Measurements from ENCODE around the gene LAMA2. TPM values are rescaled to one million over a fixed set of nuclear protein-coding genes. Genes with fewer than 3 reads are reported as not detected.

LAMA2 gene
- total and polyA plus RNA-seq, 2 of the 8 experiments (the other 6 are each of a cell fraction or from before 2014, with no cell fraction given), result 1.3 to 3.8 TPM

- Histone ChIP-seq H3K4me2 (ENCODE audit: insufficient read depth in 1 of 2, low read depth in 2 of 2, low read length in 2 of 2) (no peak overlapping the region), H2BK120ac (replicated peaks; ENCODE audit: low read depth, low read length) (no peak overlapping the region), H3K18ac (ENCODE audit: extremely low read depth, low read length) (peak overlapping the region; percentile 19; the same call in 1 of the 2 replicates), H2BK5ac (ENCODE audit: low read depth, low read length) (no peak overlapping the region), H3K4ac (replicated peaks; ENCODE audit: insufficient read length, low read depth, low read length) (no peak overlapping the region), H3K23me2 (ENCODE audit: low read depth, low read length) (no peaks in the 10 kb centered on the region), H3K14ac (ENCODE audit: insufficient read length) (no peak overlapping the region), H2BK12ac (ENCODE audit: low read depth, low read length) (no peak overlapping the region), H3K79me1 (ENCODE audit: low read depth, low read length) (no peaks in the 10 kb centered on the region), H4K20me1 (replicated peaks in 1 of 2; ENCODE audit: control insufficient read depth in 1 of 2, insufficient read depth in 2 of 2, low read length in 2 of 2) (no peaks in the 10 kb centered on the region), H2AFZ (ENCODE audit: low read length) (no peak overlapping the region), H2AK5ac (ENCODE audit: low read depth, low read length) (no peak overlapping the region), H3K27ac (ENCODE audit: low read depth, low read length) (no peak overlapping the region), H4K91ac (replicated peaks; ENCODE audit: insufficient read length, low read length) (peak overlapping the region; percentile 44), H3K56ac (replicated peaks; ENCODE audit: insufficient read length, low read depth, low read length) (no peak overlapping the region), H2BK15ac (ENCODE audit: low read length) (no peak overlapping the region), H3K4me1 (replicated peaks in 1 of 4; ENCODE audit: control insufficient read depth in 3 of 4, insufficient read depth in 4 of 4, low read length in 3 of 4) (peaks cover 0 to 11% (median 3%) of the 10 kb centered on the region in 4 experiments; a peak in 3 of 7 replicates), H2BK20ac (ENCODE audit: low read length) (no peak overlapping the region), H4K5ac (ENCODE audit: insufficient read length, low read depth, low read length) (no peak overlapping the region), H3K9me3 (ENCODE audit: insufficient read depth in 2 of 2, low read depth in 1 of 2, low read length in 1 of 2) (no peaks in the 10 kb centered on the region), H3K27me3 (replicated peaks in 1 of 4; ENCODE audit: control insufficient read depth in 3 of 4, extremely low read depth in 1 of 4, insufficient read depth in 3 of 4, low read length in 3 of 4) (no peaks in the 10 kb centered on the region), H3K4me3 (ENCODE audit: extremely low read depth in 1 of 4, insufficient read depth in 2 of 4, low read depth in 3 of 4, low read length in 4 of 4) (no peak overlapping the region), H4K8ac (ENCODE audit: extremely low read depth, insufficient read depth, low read length) (no peak overlapping the region), H3K9ac (replicated peaks in 1 of 4; ENCODE audit: extremely low read depth in 1 of 4, low read depth in 3 of 4, low read length in 3 of 4) (no peak overlapping the region), H3K36me3 (ENCODE audit: control insufficient read depth in 2 of 4, insufficient read depth in 4 of 4, low read length in 3 of 4) (no peaks in the 10 kb centered on the region), H3K23ac (ENCODE audit: insufficient read length) (no peak overlapping the region), H3K79me2 (ENCODE audit: control insufficient read depth in 1 of 2, insufficient read depth in 2 of 2, low read length in 2 of 2) (no peaks in the 10 kb centered on the region)
- DNase-seq (ENCODE audit: low read depth in 1 of 2, low spot score in 2 of 2), result no peak
- CTCF ChIA-PET (ENCODE audit: partially characterized antibody), result interaction anchor here (1.1 to 1.4 kb wide), 3 partner anchors 10 to 600 kb away, joined by 3 read pairs; no protein-coding TSS in a partner anchor
- WGBS, 2 experiments (ENCODE audit: extremely low coverage in 1 of 2, insufficient coverage in 1 of 2, insufficient read length in 1 of 2, insufficient replicate concordance in 2 of 2, low coverage in 1 of 2, low lambda C conversion rate in 2 of 2, missing lambda C conversion rate in 1 of 2), result 86% methylated on average over 2 of the region's 2 CpGs; no CpG with 5 or more reads in 1 of the 2 experiments
- POLR2A ChIA-PET (ENCODE audit: partially characterized antibody), result no interaction called here
- TF ChIP-seq ZNF274 (IDR thresholded peaks at IDR 0.05; ENCODE audit: borderline replicate concordance, extremely low read depth, low read length) (no peak), SAP30 (IDR thresholded peaks at IDR 0.05; ENCODE audit: insufficient read depth, insufficient replicate concordance, low read length) (no peak), EGR1 (IDR thresholded peaks at IDR 0.05; ENCODE audit: borderline replicate concordance, low read depth, low read length) (no peak)
- FAIRE-seq, result no peak
Observed at GRCh38 chr6:129321303-129321702, 438.4 kb downstream of the LAMA2 start.
